ENCODE results near the gene STOX1. TPM values are rescaled to one million over a fixed set of nuclear protein-coding genes. Genes with fewer than 3 reads are reported as not detected.
A peak's percentile ranks its signal among the peaks of the same experiment; 100 is the strongest.
"Not testable (repeated sequence)": the region's sequence is repeated elsewhere in the genome, so short reads cannot be mapped to it uniquely, and the experiment has no call there.

The STOX1 gene
- total RNA-seq, 1 donor from 2014 or later, result 8.0 TPM

DNA sequence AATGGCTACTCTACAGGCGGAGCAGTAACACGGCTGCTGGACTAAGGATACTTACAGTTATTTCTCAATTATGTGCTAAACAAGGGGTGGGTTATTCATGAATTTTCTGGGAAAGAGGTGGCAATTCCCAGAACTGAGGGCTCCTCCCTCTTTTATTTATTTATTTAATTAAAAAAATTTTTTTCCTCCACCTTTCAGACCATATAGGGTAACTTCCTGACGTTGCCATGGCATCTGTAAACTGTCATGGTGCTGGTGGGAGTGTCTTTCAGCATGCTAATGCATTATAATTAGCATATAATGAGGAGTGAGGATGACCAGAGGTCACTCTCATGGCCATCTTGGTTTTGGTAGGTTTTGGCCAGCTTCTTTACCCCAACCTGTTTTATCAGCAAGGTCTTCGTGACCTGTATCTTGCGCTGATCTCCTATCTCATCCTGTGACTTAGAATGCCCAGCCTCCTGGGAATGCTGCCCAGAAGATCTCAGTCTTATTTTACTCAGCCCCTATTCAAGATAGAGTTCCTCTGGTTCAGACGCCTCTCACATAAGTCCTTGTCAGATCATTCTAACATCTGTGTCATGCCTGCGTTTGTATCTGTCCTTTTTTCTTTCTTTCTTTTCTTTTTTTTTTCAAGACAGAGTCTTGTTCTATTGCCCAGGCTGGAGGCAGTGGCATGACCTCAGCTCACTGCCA lies 15.9 kb upstream of the STOX1 start:
- Mint-ChIP-seq H3K27ac (no peak overlapping the region), H3K36me3 (ENCODE audit: insufficient read depth) (no peaks in the 10 kb centered on the region), H3K4me1 (ENCODE audit: low read depth) (no peaks in the 10 kb centered on the region), H3K9me3 (ENCODE audit: low read depth) (no peaks in the 10 kb centered on the region), H3K4me3 (ENCODE audit: low read depth) (no peak overlapping the region), H3K27me3 (no peaks in the 10 kb centered on the region)
- TF ChIP-seq, protein P1, sequence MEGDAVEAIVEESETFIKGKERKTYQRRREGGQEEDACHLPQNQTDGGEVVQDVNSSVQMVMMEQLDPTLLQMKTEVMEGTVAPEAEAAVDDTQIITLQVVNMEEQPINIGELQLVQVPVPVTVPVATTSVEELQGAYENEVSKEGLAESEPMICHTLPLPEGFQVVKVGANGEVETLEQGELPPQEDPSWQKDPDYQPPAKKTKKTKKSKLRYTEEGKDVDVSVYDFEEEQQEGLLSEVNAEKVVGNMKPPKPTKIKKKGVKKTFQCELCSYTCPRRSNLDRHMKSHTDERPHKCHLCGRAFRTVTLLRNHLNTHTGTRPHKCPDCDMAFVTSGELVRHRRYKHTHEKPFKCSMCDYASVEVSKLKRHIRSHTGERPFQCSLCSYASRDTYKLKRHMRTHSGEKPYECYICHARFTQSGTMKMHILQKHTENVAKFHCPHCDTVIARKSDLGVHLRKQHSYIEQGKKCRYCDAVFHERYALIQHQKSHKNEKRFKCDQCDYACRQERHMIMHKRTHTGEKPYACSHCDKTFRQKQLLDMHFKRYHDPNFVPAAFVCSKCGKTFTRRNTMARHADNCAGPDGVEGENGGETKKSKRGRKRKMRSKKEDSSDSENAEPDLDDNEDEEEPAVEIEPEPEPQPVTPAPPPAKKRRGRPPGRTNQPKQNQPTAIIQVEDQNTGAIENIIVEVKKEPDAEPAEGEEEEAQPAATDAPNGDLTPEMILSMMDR (IDR thresholded peaks at IDR 0.05; ENCODE audit: unreplicated experiment), result no peak
- no peak for DNase-seq (ENCODE audit: low spot score, unreplicated experiment)

DNA sequence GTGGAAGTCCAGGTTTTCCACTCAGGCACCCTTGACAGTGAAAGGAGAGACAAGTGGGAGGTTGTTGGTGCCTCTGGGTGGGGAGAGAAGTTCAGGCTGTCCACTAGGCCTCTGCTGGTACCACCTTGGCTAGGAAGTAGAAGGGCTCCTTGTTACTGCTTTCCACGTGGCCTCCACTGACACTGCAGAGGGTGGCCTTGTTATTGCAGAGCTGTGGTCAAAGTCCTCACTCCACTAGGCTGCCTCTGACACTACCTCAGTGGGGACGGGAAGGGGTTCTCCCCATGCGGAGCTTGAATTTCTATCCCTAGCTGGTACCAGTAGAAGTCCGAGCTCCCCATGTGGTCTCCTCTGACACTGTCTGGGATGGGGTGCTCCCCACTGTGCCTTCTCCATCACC lies 14.9 kb upstream of the STOX1 start:
- TF ChIP-seq, protein P1 (IDR thresholded peaks at IDR 0.05; ENCODE audit: unreplicated experiment), result no peak
- Mint-ChIP-seq H3K4me1 (ENCODE audit: low read depth) (no peaks in the 10 kb centered on the region), H3K9me3 (ENCODE audit: low read depth) (no peaks in the 10 kb centered on the region), H3K27me3 (no peaks in the 10 kb centered on the region), H3K36me3 (ENCODE audit: insufficient read depth) (no peaks in the 10 kb centered on the region), H3K4me3 (ENCODE audit: low read depth) (no peak overlapping the region), H3K27ac (no peak overlapping the region)
- no peak for DNase-seq (ENCODE audit: low spot score, unreplicated experiment)

DNA sequence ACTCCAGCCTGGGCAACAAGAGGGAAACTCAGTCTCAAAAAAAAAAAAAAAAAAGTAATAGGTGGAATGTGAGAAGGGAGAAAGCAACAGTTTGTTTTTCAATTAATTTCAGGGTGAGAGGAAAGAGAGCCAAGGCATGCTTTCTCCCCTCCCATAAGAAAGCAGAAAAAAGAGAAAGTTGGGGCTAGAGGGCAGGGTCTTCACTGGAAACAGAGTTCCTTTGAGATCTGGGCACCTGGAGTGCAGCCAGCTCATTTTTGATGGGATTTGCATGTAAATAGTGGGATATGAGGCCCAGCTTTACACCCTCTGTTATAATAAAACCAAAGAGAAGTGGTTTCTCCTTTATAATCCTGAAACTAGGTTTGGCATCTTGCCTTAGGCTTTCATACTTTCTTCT lies 13.8 kb upstream of the STOX1 start:
- Mint-ChIP-seq H3K27me3 (no peaks in the 10 kb centered on the region), H3K4me1 (ENCODE audit: low read depth) (no peaks in the 10 kb centered on the region), H3K36me3 (ENCODE audit: insufficient read depth) (no peaks in the 10 kb centered on the region), H3K27ac (no peak overlapping the region), H3K4me3 (ENCODE audit: low read depth) (no peak overlapping the region), H3K9me3 (ENCODE audit: low read depth) (no peaks in the 10 kb centered on the region)
- no peak for DNase-seq (ENCODE audit: low spot score, unreplicated experiment)
- TF ChIP-seq, protein P1 (IDR thresholded peaks at IDR 0.05; ENCODE audit: unreplicated experiment), result no peak

DNA sequence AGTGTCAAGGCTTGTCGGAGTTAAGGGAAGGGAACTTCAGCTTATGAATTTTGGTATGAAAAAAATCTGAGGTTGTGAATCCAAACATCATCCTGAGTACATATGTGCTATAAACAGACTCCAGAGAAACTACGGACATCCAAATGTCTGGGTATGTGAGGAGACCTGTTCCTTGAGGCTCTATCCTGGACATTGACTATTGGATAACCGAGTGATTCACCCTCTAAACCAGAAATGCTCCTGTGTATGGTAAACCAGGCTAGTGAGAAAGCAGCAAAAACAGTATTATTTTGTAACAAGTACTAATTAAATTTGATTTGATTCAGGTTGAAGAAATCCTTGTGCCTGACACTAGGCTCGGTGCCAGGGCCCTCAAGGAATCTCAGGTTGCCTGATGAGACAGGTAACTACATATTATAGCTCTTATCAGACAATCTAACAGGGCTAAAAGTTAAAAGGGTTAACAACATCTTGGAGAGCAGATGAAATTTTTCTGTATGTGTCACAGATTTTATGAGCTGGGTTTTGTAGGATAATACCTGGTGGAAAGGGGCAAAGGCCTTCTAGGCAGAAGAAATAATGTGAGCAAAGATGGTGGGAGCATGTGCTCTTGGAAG lies 10.4 kb upstream of the STOX1 start:
- TF ChIP-seq, protein P1 (IDR thresholded peaks at IDR 0.05; ENCODE audit: unreplicated experiment), result no peak
- Mint-ChIP-seq H3K4me1 (ENCODE audit: low read depth) (no peaks in the 10 kb centered on the region), H3K27ac (no peak overlapping the region), H3K27me3 (no peaks in the 10 kb centered on the region), H3K4me3 (ENCODE audit: low read depth) (no peak overlapping the region), H3K36me3 (ENCODE audit: insufficient read depth) (no peaks in the 10 kb centered on the region), H3K9me3 (ENCODE audit: low read depth) (no peaks in the 10 kb centered on the region)
- no peak for DNase-seq (ENCODE audit: low spot score, unreplicated experiment)

DNA sequence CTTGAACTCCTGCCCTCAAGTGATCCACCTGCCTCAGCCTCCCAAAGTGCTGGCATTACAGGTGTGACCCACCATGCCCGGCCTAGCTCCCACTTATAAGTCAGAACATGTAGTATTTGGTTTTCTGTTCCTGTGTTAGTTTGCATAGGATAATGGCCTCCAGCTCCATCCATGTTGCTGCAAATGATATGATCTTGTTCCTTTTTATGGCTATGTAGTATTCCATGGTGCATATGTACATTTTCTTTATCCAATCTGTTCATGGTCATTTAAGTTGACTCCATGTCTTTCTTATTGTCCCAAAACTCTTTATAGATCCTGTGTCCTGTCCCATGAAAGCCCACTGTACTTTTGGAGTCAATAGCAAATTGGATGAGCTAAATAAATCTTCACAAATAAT lies 7.0 kb upstream of the STOX1 start:
- H3K9me3 Mint-ChIP-seq (ENCODE audit: low read depth); H3K27ac Mint-ChIP-seq; H3K4me3 Mint-ChIP-seq (ENCODE audit: low read depth); DNase-seq (ENCODE audit: low spot score, unreplicated experiment); H3K4me1 Mint-ChIP-seq (ENCODE audit: low read depth); H3K36me3 Mint-ChIP-seq (ENCODE audit: insufficient read depth); H3K27me3 Mint-ChIP-seq: not testable (repeated sequence)

DNA sequence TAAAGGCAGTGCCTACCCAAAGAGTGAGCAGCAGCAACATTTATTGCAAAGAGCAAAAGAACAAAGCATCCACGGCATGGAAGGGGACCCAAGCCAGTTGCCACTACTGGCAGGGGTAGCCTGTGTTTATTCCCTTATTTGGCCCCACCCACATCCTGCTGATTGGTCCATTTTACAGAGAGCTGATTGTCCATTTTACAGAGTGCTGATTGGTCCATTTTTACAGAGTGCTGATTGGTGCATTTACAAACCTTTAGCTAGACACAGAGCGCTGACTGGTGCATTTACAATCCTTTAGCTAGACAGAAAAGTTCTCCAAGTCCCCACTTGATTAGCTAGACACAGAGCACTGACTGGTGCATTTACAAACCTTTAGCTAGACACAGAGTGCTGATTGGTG lies 4.7 kb upstream of the STOX1 start:
- not testable (repeated sequence) for H3K4me1 Mint-ChIP-seq (ENCODE audit: low read depth); H3K27me3 Mint-ChIP-seq; DNase-seq (ENCODE audit: low spot score, unreplicated experiment); H3K27ac Mint-ChIP-seq; H3K36me3 Mint-ChIP-seq (ENCODE audit: insufficient read depth); H3K9me3 Mint-ChIP-seq (ENCODE audit: low read depth); H3K4me3 Mint-ChIP-seq (ENCODE audit: low read depth)

DNA sequence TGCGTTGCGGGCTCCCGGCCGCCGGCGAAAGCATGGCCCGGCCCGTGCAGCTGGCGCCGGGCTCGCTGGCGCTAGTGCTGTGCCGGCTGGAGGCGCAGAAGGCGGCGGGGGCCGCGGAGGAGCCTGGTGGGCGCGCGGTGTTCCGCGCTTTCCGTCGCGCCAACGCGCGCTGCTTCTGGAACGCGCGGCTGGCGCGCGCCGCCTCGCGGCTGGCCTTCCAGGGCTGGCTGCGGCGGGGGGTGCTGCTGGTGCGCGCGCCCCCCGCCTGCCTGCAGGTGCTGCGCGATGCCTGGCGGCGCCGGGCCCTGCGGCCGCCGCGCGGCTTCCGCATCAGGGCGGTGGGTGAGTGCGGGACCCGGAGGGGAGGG lies 245 bp downstream of the STOX1 start:
- H3K4me1 Mint-ChIP-seq (ENCODE audit: low read depth); H3K36me3 Mint-ChIP-seq (ENCODE audit: insufficient read depth); H3K4me3 Mint-ChIP-seq (ENCODE audit: low read depth); H3K9me3 Mint-ChIP-seq (ENCODE audit: low read depth); H3K27me3 Mint-ChIP-seq; DNase-seq (ENCODE audit: low spot score, unreplicated experiment); H3K27ac Mint-ChIP-seq: not testable (repeated sequence)

DNA sequence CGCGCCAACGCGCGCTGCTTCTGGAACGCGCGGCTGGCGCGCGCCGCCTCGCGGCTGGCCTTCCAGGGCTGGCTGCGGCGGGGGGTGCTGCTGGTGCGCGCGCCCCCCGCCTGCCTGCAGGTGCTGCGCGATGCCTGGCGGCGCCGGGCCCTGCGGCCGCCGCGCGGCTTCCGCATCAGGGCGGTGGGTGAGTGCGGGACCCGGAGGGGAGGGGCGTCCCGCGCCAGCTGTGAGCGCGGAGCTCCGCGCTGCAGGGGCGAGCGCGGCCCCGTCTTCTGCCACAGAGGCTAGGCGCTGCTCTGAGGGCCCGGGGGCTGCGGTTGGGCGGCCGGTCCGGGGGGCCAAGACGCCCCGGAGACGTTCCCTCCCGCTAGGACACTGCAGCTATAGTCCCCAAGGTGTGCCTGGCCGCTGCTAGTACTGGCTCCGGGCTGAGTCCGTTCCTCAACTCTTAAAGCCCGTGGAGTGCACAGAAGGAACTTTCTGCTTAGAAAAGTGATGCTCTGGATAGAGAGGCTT lies 811 bp downstream of the STOX1 start:
- H3K4me1 Mint-ChIP-seq (ENCODE audit: low read depth); H3K27me3 Mint-ChIP-seq; H3K9me3 Mint-ChIP-seq (ENCODE audit: low read depth); H3K36me3 Mint-ChIP-seq (ENCODE audit: insufficient read depth): not testable (repeated sequence)
- peak overlapping the region; percentile 77 for H3K27ac Mint-ChIP-seq
- DNase-seq (ENCODE audit: low spot score, unreplicated experiment), result peak; percentile 29
- H3K4me3 Mint-ChIP-seq (ENCODE audit: low read depth), result peak overlapping the region; percentile 72
